ENCODE results near the gene KLHDC1.
A peak's percentile ranks its signal among the peaks of the same experiment; 100 is the strongest.
"Not testable (repeated sequence)": the region's sequence is repeated elsewhere in the genome, so short reads cannot be mapped to it uniquely, and the experiment has no call there.

The KLHDC1 gene

DNA sequence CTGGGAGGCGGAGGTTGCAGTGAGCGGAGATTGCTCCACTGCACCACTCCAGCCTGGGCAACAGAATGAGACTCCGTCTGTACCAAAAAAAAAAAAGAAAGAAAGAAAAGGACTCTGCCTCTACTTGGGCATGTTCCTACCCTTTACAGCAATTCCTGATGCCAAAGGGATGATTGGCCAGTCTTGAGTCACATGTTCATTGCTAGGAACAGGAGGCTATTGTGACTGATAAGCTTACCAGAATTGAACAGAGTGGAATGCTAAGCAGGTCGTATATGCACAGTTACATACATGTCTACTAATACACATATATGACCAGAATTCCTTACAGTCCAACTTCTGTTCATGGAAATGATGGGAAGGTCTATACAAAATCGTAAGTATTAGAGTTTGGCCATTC is 34.3 kb downstream of the KLHDC1 start:
- ATAC-seq, result no peak

DNA sequence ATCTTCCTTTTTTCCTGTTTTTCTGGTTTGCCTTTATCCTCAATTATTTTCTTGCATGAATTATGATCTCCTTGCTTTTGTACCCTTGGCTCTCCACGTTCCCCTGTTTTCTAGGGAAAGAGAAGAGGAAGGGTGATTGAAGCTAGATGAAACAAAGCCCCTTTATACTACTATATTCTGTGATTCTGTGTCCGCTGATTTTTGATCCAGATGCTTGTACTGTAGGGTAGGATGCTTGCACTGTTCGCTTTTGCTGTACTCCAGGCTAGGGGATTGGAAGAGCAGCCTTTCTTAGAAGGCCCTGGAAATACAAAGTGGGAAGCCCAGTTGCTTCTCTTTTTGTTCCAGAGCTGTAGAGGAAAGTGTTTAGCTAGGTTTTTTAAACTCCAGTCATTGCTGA is 40.0 kb downstream of the KLHDC1 start:
- ATAC-seq, result no peak

DNA sequence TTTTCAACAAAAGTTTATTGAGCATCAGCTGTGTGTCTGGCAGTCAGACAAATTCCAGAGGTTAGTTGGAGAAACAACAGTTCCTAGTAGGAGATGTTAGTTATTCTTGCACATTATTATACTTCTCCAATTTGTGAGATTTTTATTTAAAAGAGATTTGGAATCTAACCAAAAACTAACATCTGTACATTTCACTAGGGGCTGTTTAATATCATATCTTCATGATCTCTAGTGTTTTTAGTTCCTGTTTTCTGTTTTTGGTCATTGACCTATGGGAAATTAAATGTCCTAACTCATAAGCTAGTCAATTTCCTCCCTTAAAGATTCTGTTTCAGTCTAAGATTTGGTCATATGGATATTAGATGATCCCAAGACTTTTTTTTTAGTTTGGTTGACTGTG is 40.9 kb downstream of the KLHDC1 start:
- ATAC-seq, result no peak

DNA sequence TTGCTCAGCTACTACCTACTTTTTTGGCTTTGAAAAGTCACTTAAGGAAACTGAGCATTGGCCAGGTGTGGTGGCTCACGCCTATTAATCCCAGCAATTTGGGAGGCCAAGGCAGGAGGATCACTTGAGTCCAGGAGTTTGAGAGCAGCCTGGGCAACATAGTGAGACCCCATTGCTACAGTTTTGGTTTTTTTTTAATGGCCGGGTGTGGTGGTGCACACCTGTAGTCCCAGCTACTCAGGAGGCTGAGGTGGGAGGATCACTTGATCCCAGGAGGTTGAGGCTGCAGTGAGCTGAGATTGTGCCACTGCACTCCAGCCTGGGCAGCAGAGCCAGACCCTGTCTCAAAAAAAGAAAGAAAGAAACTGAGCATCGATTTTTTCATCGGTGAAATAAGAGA is 42.7 kb downstream of the KLHDC1 start:
- ATAC-seq, result not testable (repeated sequence)

DNA sequence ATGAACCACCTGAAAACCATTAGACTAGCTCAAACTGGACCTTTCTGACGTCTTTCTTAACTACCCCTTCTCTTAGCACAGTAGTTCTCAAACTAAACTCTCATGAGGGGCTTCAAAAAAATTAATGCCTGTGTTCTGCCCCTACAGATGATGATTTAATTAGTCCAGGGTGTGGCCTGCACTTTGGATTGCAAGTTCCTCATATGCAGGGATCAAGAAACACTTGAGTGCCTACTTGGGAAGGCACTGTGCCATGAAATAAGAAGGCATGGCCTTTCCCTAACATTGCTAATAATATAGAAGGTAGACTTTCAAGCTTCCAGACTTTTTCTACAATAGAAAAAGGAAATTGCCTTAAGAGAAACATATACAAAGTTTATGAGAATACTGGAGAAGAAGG is 52.3 kb downstream of the KLHDC1 start:
- no peak for ATAC-seq

DNA sequence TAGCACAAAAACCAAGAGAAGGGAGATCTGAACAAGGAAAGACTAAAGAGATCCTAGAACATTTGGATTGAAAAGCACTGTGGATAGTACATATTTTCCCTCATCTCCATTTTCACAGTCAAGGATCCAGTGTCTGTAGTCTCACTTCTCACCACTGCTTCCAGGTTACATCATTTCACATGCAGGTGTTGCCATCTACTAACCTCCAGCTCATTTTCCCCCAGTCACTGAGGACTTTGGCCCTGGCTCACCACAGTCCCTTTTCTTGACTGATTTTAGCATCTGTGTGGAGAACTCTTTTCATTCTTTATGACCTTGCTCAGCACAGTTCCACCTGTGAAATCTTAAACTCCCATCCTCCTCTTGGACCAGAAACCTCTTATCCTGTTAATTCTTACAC is 53.6 kb downstream of the KLHDC1 start:
- not testable (repeated sequence) for ATAC-seq

DNA sequence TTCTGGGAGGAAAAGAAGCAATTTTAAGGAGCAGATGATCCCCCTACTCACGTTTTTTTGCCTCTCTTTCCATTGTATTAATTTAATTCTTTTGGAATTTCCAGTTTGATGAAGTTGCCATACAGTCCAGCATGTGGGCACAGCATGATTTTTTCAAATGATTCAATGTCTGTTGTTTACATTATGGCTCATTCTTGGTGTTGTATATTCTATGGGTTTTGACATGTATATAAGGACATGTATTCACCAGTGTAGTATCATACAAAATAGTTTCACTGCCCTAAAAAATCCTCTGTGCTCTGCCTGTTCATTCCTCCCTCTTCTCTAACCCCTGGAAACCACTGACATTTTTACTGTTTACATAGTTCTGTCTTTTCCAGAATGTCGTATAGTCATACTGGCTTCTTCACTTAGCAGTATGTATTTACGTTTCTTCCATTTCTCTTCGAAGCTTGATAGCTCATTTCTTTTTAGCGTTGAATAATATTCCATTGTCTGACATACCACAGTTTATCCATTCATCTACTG is 61.7 kb downstream of the KLHDC1 start:
- ATAC-seq, result no peak

DNA sequence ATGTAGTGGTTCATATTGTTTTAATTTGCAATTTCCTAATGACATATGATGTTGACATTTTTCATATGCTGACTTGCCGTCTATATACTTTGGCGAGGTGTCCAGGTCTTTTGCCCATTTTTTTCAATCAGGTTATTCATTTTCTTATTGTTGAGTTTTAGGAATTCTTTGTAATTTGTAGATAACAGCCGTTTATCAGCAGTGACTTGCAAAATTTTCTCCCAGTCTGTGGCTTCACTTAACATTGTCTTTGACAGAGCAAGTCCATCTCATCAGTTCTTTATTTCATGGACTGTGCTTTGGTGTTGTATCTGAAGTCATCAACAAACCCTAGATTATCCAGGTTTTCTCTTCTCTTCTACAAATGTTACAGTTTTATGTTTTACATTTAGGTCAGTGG is 62.5 kb downstream of the KLHDC1 start:
- no peak for ATAC-seq

DNA sequence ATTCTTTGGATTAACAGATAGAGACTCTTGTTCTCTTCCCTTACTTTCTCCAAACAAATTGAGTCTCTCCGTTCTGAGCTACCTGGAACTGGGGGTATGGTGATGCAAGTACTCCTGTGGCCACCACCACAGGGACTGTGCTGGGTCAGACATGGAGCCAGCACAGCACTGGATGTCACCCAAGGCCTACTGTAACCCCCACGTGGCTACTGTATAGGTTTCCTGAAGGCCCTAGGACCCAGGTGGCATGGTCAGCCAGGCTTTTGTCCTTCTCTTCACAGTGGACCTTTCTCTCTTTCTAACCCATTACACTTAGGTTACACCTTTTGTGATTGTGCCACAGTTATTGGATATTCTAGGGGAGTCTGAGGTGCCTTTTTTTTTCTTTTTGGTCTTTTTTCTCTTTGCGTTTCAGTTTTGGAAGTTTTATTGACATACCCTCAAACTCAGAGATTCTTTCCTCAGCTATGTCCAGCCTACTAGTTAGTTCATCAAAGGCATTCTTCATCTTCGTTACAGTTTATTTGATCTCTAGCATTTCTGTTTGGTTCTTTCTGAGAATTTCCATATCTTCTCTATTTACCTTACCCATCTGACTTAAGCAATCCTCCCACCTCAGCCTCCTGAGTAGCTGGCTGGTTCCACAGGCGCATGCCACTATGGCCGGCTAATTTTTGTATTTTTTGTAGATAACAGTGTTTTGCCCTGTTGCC is 69.1 kb downstream of the KLHDC1 start:
- no peak for ATAC-seq

DNA sequence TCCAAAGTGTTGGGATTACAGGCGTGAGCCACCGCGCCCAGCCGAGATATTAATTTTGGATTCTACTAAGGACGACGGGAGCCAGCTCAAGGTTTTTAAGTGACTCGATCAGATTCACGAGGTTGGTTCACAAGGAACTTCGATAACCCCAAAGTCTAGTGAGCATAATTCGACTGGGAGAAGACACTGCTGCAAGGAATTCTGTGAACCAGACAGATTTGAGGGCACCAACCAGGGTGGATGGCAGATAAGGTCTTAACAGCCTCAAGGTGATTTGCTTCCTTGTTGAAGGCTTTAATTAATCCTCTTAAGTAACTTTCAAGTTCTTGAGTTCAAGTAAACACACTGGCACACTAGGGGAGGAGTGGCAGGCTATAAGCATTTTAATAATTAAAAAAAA is 73.9 kb downstream of the KLHDC1 start:
- ATAC-seq, result no peak

DNA sequence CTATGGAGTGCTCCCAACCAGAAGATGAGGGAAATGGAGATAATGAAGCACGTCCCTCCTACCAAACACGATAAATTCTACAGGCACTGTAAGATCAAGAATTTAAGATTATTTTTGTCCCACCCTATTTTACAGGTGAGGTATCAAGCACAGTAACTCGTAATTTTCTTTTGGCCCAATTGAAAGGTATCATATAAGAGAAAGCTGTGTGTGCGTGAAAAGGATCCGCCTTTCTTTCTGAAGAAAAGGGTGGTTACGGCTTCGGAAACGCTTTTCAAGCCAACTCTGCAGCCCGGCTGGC is 74.3 kb downstream of the KLHDC1 start:
- ATAC-seq, result no peak

DNA sequence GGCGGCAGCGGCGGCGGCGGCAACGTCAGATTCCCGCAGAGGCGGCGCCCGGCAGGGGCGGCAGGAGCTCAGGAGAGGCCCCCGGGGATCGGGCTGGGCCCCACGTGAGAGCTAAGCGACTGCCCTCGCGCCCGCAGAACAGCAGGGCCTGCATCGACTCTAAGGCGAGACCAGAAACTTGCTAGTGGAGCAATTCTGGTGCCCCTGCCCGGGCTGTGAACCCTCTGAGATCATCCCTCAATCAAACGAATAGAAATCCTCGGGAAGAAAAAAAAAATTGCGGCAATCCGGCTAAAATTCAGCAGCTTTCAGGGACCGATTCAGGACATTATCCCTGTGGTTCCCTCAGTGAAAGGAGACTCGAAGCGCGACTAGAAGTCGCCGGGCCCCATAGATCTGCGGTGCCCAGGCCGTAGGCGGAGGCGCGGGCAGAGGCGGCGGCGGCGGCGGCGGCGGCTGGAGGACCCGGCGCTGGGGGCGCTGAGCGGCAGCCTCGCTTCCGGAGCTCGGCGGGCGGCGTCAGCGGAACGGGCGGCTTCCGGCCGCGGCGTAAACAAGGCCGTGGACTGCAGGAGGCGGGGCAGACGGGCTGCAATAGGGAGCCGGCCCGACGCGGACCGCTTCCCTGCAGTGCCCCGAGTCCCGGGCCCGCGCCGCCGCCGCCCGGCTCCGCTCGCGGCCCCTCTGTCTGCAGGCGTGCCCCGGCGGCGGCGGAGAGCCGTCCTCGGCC is 74.8 kb downstream of the KLHDC1 start, which contains the start of gene KLHDC2:
Gene KLHDC2 (plus strand): TSS at position 583 of the 730 bp plus-strand sequence. CDS start 316 bp downstream, outside the sequence.
- ATAC-seq, result peak; percentile 84 to 86

DNA sequence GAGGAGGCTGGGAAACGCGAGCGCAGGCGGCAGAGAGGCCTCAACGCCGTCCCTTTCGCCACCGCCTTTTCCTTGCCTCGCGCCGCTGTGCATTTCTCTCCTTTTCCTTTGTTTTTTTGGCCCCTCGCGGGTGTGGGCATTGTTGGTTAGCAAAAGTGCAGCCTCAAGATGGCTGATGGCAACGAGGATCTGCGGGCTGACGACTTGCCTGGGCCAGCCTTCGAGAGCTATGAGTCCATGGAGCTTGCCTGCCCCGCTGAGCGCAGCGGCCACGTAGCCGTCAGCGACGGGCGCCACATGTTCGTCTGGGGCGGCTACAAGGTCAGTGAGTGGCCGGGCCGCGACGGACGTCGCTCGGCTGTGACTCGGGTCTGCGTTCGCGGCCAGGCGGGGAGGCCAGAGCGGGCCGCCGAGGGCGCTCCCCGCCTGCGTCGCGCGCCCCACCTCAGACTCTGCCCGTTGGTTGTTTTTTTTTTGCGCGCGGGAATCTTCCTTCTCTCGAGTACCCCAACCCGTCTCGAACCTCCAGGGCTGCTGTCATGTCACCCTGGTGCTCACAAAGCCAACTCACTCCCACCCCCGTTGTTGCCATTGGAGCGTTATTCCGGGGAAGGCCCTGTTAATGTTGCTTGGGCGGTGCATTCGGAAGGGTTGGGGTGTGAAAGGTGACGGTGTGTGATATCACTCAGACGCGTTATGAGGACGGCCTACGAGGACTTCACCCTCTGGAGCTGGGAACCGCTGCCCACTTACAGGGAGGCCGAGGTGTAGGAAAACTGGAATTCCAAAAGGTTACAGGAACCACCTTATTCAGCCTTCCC is 75.6 kb downstream of the KLHDC1 start:
- peak; percentile 51 to 65 for ATAC-seq

DNA sequence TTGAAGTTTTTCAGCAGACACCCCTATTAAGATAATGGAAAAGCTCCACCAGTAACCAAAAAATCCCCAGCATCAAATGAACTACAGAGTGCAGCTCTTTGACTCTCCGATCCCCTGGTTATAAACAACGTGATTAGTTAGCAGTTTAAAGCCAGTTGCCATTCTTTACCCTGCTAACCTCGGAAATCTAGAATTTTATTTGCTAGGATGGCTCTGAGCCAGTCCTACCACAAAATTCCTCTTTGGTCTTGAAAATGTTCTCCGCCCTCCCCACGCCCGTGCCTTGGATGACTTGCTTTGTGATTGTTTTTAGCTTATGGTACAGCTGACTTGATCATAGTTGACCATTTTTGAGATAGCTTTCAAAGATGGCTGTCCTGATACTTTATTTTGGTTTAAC is 76.3 kb downstream of the KLHDC1 start:
- no peak for ATAC-seq

DNA sequence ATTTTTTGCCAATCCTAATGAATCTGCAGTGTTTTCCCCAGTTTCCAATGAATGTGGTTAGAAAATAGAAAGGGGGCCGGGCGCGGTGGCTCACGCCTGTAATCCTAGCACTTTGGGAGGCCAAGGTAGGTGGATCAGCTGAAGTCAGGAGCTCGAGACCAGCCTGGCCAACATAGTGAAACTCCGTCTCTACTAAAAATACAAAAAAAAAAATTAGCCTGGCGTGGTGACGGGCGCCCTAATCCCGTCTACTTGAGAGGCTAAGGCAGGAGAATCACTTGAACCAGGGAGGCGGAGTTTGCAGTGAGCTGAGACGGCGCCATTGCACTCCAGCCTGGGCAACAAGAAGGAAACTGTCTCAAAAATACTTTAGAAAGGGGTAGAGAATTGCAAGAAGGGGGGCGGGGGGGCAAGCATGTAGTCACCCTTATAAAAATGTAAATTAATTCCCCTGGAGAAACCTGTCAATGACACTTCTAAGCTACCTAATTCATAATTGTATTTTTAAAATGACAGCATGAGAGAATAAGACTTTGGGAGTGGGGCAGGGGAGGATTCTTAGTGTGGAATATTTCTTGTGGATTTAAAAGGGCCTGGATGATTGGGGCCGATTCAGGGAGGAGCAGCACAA is 76.8 kb downstream of the KLHDC1 start:
- no peak for ATAC-seq

DNA sequence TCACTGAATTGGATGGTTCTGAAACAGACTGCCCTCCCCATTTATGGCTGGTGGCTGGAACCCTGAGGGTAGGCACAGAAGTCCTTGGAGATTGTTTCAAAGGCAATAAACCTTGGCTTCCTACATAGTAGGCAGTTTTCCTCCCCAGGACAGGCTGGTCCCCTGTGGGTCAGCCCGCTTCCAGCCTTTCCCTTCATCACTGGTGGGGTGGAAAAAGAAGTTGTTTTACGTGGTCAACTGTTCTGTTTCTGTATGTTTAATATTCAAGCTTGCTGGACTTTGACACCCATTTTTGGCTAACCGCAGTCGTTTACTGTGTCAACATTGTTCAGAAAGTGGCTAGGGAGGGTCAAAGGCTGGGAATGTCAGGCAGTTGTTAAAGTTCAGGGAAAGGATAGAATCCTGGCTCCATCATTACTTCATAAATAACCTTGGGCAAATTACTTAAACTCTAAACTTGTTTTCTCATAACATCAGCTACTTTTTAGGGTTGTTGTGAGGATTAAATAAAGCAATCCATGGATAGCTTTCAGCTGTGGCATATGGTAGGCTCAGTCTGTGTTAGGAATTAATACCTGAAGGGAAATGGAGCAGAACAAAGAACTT is 77.4 kb downstream of the KLHDC1 start:
- no peak for ATAC-seq

DNA sequence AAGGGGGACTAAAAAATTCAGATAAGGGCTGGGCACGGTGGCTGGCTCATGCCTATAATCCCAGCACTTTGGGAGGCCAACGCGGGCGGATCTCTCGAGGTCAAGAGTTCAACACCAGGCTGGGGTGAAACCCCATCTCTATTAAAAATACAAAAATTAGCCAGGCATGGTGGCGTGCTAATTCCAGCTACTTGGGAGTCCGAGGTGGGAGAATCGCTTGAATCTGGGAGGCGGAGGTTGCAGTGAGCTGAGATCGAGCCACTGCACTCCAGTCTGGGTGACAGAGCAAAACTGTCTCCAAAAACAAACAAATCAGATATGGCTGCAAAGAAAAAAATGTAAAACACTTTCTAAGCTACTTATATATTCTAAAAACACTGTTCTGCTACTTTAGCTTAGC is 78.8 kb downstream of the KLHDC1 start:
- ATAC-seq, result not testable (repeated sequence)

DNA sequence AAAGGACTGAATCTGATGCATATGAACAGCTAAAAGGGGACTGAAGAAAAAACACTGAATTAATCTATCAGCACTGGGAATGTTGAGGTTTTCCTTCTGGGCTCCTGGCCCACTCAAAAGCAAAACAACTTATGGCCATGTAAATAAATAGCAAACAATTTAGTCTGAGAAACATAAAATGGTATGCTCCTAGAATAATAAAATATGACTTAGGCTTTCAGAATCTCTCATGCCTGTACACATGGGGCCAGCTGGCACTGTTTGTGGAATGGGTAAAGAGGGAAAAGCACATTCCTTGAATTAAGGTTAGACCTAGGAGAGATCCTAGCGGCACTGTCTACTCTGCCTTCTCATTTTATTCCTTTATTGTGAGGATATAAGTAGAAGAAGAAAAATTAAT is 81.2 kb downstream of the KLHDC1 start:
- ATAC-seq, result no peak

DNA sequence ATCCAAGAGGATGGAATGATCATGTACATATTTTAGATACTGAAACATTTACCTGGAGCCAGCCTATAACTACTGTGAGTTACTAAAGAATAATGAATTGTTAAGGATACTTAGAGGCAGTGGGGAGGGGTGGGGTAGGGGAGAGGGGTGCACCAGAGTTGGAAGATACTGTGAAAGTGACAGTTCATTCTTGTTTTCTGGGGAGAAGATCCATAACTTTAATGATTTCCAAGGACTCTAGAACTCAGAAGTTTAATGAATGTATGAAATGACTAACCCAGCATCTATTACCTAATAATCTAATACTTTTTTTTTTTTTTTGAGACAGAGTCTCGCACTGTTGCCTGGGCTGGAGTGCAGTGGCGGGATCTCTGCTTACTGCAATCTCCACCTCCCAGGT is 85.5 kb downstream of the KLHDC1 start:
- ATAC-seq, result no peak

DNA sequence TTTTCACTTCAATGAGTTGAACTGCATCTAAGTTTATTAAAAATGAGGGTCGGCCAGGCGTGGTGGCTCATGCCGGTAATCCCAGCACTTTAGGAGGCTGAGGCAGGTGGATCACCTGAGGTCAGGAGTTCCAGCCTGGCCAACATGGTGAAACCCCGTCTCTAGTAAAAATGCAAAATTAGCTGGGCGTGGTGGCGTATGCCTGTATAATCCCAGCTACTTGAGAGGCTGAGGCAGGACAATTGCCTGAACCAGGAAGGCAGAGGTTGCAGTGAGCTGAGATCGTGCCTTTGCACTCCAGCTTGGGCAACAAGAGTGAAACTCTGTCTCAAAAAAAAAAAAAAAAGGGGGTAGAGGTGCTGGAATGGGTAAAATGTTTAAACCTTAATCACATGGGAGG is 88.1 kb downstream of the KLHDC1 start:
- ATAC-seq, result not testable (repeated sequence)

DNA sequence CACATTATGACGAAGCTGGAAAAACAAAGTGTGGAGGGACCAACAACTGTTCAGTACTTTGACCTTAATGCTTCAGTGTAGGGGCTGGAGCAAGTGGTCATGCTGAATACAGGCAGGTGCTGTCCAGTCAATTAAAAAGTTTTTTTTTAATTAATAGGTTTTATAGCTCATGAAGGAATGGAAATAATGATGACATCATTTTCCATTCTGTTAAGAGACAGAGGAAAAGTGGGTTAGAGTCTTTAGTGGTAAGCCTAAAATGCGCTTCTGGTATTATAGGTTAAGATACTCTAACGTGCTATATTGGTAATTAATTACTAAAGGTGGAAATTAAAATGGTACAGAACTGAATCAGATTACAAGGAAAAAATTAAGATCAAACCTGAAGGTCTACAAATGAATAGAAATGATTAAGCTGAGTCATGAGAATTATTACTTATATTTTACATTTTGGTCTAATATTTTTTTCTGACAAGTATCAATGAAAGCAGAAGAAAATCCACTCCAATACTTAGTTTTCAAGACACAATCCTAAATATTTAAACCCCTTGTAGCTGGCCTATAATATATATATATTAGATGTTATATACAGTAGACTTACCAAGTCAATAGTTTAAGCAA is 90.6 kb downstream of the KLHDC1 start:
- no peak for ATAC-seq

DNA sequence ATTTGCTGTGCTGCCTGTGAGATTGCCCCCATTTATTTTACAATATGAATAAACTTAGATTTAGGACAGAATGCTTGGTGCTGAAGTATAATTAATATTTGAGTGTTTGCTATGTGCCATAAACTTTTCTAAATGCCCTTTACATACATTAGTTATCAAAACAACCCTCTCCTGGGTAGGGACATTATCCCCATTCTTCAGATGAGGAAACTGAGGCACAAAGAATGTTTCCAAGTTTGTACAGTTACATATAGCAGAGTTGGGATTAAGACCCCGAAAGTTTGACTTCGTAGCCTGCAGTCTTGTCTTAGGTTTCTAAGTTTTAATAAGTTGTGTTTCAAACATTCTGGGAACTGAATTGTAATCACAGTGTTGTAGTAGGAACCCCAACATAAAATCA is 93.4 kb downstream of the KLHDC1 start:
- no peak for ATAC-seq

Measured in activated CD4-positive, CD25-positive, alpha-beta regulatory T cell treated with anti-CD3 and anti-CD28 coated beads, Interleukin-2, amount 50 U/mL, for 24 hours (primary cell).